DND-41 (cell line): ENCODE measurements around the gene LPAR3.
A peak's percentile ranks its signal among the peaks of the same experiment; 100 is the strongest.

Experiments
- ATAC-seq: fragments of 200-7000 bp; cut with Tn5 transposase; 3 replicates; pipeline ENCODE4 v1.9.1; 2021; ENCODE audit warnings: low read depth; ENCODE audit not compliant: insufficient read depth
- DNase-seq: peaks from one replicate; pipeline ENCODE4 v3.0.0-alpha.2; 2020
- H2AFZ ChIP-seq: 2 replicates; pipeline ENCODE4 v1.6.0; 2012; ENCODE audit warnings: low read depth, low read length
- H3K27ac ChIP-seq: 2 replicates; pipeline ENCODE4 v1.5.1; 2012; ENCODE audit warnings: low read length, inconsistent platforms
- H3K27me3 ChIP-seq: fragments of 200-600 bp; sonication (generic); 2 replicates; pipeline ENCODE4 v1.6.0; 2012; ENCODE audit warnings: low read length, mild to moderate bottlenecking, inconsistent platforms; ENCODE audit not compliant: insufficient read depth, poor library complexity
- H3K36me3 ChIP-seq: 2 replicates; pipeline ENCODE4 v1.5.1; 2012; ENCODE audit warnings: low read length, inconsistent platforms; ENCODE audit not compliant: insufficient read depth
- H3K4me1 ChIP-seq: 2 replicates; pipeline ENCODE4 v1.5.1; 2012; ENCODE audit warnings: mild to moderate bottlenecking, low read length; ENCODE audit not compliant: insufficient read depth
- H3K4me2 ChIP-seq: 2 replicates; pipeline ENCODE4 v1.6.0; 2012; ENCODE audit warnings: mild to moderate bottlenecking, moderate library complexity, low read length, inconsistent platforms; ENCODE audit not compliant: insufficient read depth
- H3K4me3 ChIP-seq, 2 experiments: fragments of 200-600 bp in 1 of 2; shearing (Covaris generic) in 1 of 2; 2 replicates each; pipeline ENCODE4 v1.5.1; 2012 to 2016; ENCODE audit warnings: inconsistent platforms in 2 of 2, low read length in 2 of 2, mild to moderate bottlenecking in 2 of 2, low read depth in 1 of 2, moderate library complexity in 1 of 2
- H3K79me2 ChIP-seq: 2 replicates; pipeline ENCODE4 v1.6.0; 2012; ENCODE audit warnings: low read length, inconsistent platforms; ENCODE audit not compliant: insufficient read depth
- H3K9ac ChIP-seq: 2 replicates; pipeline ENCODE4 v1.6.0; 2012; ENCODE audit warnings: low read depth, mild to moderate bottlenecking, inconsistent platforms, low read length, moderate library complexity
- H3K9me3 ChIP-seq: 2 replicates; pipeline ENCODE4 v1.5.1; 2012; ENCODE audit warnings: low read length, moderate library complexity, mild to moderate bottlenecking, inconsistent platforms; ENCODE audit not compliant: insufficient read depth, severe bottlenecking
- H4K20me1 ChIP-seq: 2 replicates; pipeline ENCODE4 v1.6.0; 2012; ENCODE audit warnings: low read length; ENCODE audit not compliant: insufficient read depth
- CTCF ChIP-seq: IDR thresholded peaks from 2 replicates; pipeline ENCODE4 v1.5.1; 2012; ENCODE audit warnings: borderline replicate concordance, low read length, moderate library complexity, mild to moderate bottlenecking; ENCODE audit not compliant: poor library complexity, severe bottlenecking; ENCODE audit errors: extremely low read depth
- EZH2 ChIP-seq: IDR thresholded peaks from 3 replicates; pipeline ENCODE4 v1.6.1; 2012; ENCODE audit warnings: borderline replicate concordance, low read depth, mild to moderate bottlenecking, moderate library complexity, low read length, inconsistent platforms; ENCODE audit not compliant: severe bottlenecking

Gene LPAR3

GRCh38 chr1:84772428-84772943, 120.5 kb downstream of the LPAR3 start:
- no peak overlapping the region for H2AFZ ChIP-seq
- TF ChIP-seq EZH2 (no peak), CTCF (peak; percentile 84)
- H4K20me1 ChIP-seq: no peaks in the 10 kb centered on the region
- no peak overlapping the region for H3K9ac ChIP-seq
- H3K79me2 ChIP-seq: no peaks in the 10 kb centered on the region
- H3K4me3 ChIP-seq: no peak overlapping the region
- H3K9me3 ChIP-seq: no peaks in the 10 kb centered on the region
- H3K27me3 ChIP-seq: no peaks in the 10 kb centered on the region
- H3K4me1 ChIP-seq: no peaks in the 10 kb centered on the region
- ATAC-seq (peak; percentile 86), DNase-seq (peak; percentile 70)
- H3K4me2 ChIP-seq: no peak overlapping the region
- no peaks in the 10 kb centered on the region for H3K36me3 ChIP-seq
- H3K27ac ChIP-seq: no peak overlapping the region

GRCh38 chr1:84771895-84772294, 121.1 kb downstream of the LPAR3 start:
- no peak for DNase-seq

GRCh38 chr1:84770481-84770880, 122.5 kb downstream of the LPAR3 start:
- no peaks in the 10 kb centered on the region for H3K4me1 ChIP-seq
- H3K9ac ChIP-seq: no peak overlapping the region
- H2AFZ ChIP-seq: no peak overlapping the region
- no peaks in the 10 kb centered on the region for H4K20me1 ChIP-seq
- no peaks in the 10 kb centered on the region for H3K79me2 ChIP-seq
- no peaks in the 10 kb centered on the region for H3K27me3 ChIP-seq
- TF ChIP-seq CTCF: no peak
- no peak for TF ChIP-seq EZH2
- DNase-seq (no peak), ATAC-seq (no peak)
- H3K9me3 ChIP-seq: no peaks in the 10 kb centered on the region
- no peak overlapping the region for H3K4me3 ChIP-seq
- no peaks in the 10 kb centered on the region for H3K36me3 ChIP-seq
- H3K4me2 ChIP-seq: no peak overlapping the region
- H3K27ac ChIP-seq: no peak overlapping the region

More at GRCh38 chr1:84771895-84772294, 121.1 kb downstream of the LPAR3 start:
- H3K4me1 ChIP-seq: no peaks in the 10 kb centered on the region
- no peaks in the 10 kb centered on the region for H3K36me3 ChIP-seq
- no peaks in the 10 kb centered on the region for H3K9me3 ChIP-seq
- ATAC-seq: peak; percentile 23; the same call in 1 of the 3 replicates
- no peak overlapping the region for H3K4me2 ChIP-seq
- TF ChIP-seq CTCF (no peak), EZH2 (no peak)
- no peak overlapping the region for H3K9ac ChIP-seq
- no peak overlapping the region for H3K4me3 ChIP-seq
- H2AFZ ChIP-seq: no peak overlapping the region
- H3K79me2 ChIP-seq: no peaks in the 10 kb centered on the region
- no peaks in the 10 kb centered on the region for H3K27me3 ChIP-seq
- no peak overlapping the region for H3K27ac ChIP-seq
- H4K20me1 ChIP-seq: no peaks in the 10 kb centered on the region
